Stimulated activated CD4-positive, alpha-beta T cell treated with anti-CD3 and anti-CD28 coated beads, Interleukin-2, amount 100 ng/mL, for 48 hours (primary cell): Measurements from ENCODE around the gene GNPTG.

ENCODE experiments used
- DNase-seq, 2 donors: peaks; one replicate each; pipeline ENCODE4 v3.0.0-alpha.2; 2020

Gene GNPTG

DNA sequence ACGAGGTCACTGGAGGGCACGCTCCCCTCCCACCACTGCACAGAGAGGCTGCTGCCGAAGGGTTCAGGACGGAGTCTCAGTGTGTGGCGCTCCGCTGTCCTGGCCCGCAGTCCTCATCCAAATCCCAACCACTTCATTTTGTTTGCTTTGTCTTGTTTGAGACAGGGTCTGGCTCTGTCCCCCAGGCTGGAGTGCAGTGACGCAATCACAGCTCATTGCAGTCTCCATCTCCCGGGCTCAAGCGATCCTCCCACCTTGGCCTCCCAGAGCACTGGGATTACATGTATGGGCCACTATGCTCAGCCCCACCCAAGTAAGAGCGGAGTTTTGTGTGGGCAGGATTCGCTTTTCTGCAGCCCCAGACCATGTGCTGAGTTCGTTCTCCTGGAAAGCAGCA is 50.0 kb downstream of the GNPTG start:
- no peak for DNase-seq

- DNase-seq, result no peak
These were observed 51.3 kb downstream of the GNPTG start for GRCh38 chr16:1403036-1403435.

DNA sequence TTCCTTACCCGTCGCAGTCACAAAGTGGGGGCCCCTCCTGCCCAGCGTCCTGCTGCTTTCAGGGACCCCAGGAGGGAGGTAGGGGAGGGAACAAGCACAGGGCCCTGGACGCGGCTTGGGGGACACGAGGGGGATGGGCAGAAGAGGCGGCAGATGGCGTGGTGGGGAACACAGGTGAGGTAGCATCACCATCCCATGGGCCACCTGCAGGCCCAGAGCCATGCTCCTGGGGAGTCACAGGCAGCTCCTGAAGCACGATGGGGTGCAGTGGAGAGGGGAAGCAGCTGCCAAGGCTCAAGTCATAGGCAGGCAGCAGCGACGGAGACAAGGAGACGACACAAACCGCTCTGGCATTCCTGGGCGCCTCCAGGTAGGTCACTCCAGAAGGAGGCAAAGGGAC is 52.0 kb downstream of the GNPTG start:
- DNase-seq, result no peak

DNA sequence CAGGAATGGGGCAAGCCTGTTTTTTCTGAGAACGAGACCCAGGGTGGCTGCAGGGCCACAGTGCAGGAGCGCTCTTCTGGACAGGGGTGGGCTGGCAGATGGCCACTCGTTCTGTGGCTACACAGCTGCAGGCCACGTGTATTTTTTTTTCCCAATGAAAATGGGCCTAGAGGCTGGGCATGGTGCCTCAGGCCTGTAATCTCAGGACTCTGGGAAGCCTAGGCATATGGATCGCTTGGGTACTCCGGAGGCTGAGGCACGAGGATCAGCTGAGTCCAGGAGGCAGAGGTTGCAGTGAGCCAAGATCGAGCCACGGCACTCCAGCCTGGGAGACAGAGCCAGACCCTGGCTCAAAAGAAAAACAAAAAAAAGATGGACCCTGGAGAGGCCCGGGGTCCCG is 56.0 kb downstream of the GNPTG start:
- no peak for DNase-seq

DNA sequence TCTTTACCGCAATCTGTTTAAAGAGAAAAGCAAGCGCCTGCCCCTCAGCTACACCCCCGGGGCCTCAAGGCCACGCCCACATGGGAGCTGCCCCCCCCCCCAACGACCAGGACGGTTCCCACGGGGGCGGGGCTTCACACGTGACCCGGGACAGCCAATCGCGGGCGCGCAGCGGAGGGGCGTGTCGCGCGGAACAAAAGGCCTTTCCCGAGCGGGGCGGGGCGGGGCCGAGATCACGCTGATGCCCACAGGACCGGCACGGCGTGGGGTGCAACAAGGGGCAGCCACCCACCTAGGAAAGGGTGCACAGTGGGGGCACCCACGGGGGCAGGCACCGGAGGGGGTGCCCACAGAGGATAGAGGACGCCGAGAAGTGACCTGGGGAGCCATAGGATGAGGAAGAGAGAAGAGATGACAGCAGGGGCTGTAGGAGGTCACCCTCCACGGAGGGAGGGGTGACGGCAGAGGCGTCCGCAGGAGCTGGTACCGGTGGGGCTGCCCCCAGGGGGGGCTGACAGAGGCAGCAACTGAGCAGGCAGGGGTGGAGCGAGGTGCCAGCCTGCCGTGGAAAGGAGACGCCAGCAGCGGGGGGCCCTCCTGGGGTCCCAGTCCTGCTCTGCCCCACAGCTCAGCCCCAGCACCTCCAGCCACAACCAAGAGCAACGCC is 56.6 kb downstream of the GNPTG start:
- DNase-seq, result peak; percentile 97 to 98

- no peak for DNase-seq
These were observed 61.1 kb downstream of the GNPTG start for GRCh38 chr16:1412847-1413246.
